Heart right ventricle (tissue), 16 donors: ENCODE measurements around the gene AP2B1. TPM values are rescaled to one million over a fixed set of nuclear protein-coding genes. Genes with fewer than 3 reads are reported as not detected.

Source experiments
- ATAC-seq, 8 donors: fragments of 200-7000 bp; cut with Tn5 transposase; one replicate each; pipeline ENCODE4 v1.9.1; 2020; ENCODE audit warnings: mild to moderate bottlenecking in 8 of 8, moderate library complexity in 8 of 8, moderate number of reproducible peaks in 1 of 8
- DNase-seq, 2 donors: peaks; one replicate each; pipeline ENCODE4 v3.0.0-alpha.2; 2020
- H3K27ac ChIP-seq, 10 donors: fragments of 200-600 bp; sonication (generic) in 2 of 10; one replicate each; pipeline versions ENCODE4 v1.5.0 to v1.8.0; 2020 to 2022; ENCODE audit warnings: mild to moderate bottlenecking in 3 of 10
- H3K27me3 ChIP-seq, 7 donors: fragments of 200-600 bp; one replicate each; pipeline ENCODE4 v1.8.0; 2021 to 2022; ENCODE audit warnings: mild to moderate bottlenecking in 2 of 7
- H3K36me3 ChIP-seq, 9 donors: fragments of 200-600 bp; sonication (generic) in 1 of 9; one replicate each; pipeline versions ENCODE4 v1.5.0 to v1.8.0; 2020 to 2022; ENCODE audit warnings: mild to moderate bottlenecking in 2 of 9
- H3K4me1 ChIP-seq, 9 donors: fragments of 200-600 bp; sonication (generic) in 1 of 9; one replicate each; pipeline versions ENCODE4 v1.5.0 to v1.8.0; 2020 to 2022; ENCODE audit warnings: mild to moderate bottlenecking in 4 of 9
- H3K4me3 ChIP-seq, 10 donors: fragments of 200-600 bp; sonication (generic) in 2 of 10; one replicate each; pipeline versions ENCODE4 v1.5.0 to v1.8.0; 2020 to 2022; ENCODE audit warnings: mild to moderate bottlenecking in 7 of 10, moderate library complexity in 2 of 10
- H3K9me3 ChIP-seq, 11 donors: fragments of 200-600 bp in 10 of 11; sonication (generic) in 2 of 11; one replicate each; pipeline versions ENCODE4 v1.5.0 to v1.8.0; 2013 to 2022; ENCODE audit warnings: mild to moderate bottlenecking in 2 of 11, control low read depth in 1 of 11, moderate library complexity in 1 of 11
- WGBS, 2 donors: extraction: QIAGEN DNeasy Blood & Tissue Kit; methylation state at CpG; one replicate each; pipeline ENCODE4 v1.1.7; 2013; ENCODE audit warnings: inconsistent platforms in 1 of 2; 5-methylcytosine and 5-hydroxymethylcytosine counted together
- intact Hi-C, 10 donors: fragments of 100-400 bp; cut with DNase I; formaldehyde crosslinking; loops; one replicate each; pipeline versions ENCODE4 v1.11.1 to v1.14.2; 2022
- polyA plus RNA-seq, 2 donors: library from polyadenylated mRNA; stranded (reverse); fragments of 200-250 nt; gene quantifications; one replicate each; pipeline ENCODE4 v1.2.3, GENCODE V29; 2013
- total RNA-seq, 10 donors: library from RNA; stranded (reverse); fragmentation: NEBNext Ultra II Directional in 3 of 10; extraction: Animal tissue kit (Norgen Biotek cat#: 25700) in 3 of 10; gene quantifications; one replicate each; pipeline versions ENCODE4 v1.2.1 to v1.2.4, GENCODE V29; 2021 to 2023
- TF ChIP-seq, protein P1 (sequence below), 9 donors: fragments of 200-600 bp; sonication (generic) in 2 of 9; IDR thresholded peaks; one replicate each; pipeline versions ENCODE4 v1.5.0 to v1.8.0; 2021 to 2022; ENCODE audit warnings: antibody characterized with exemption in 9 of 9, mild to moderate bottlenecking in 5 of 9, moderate library complexity in 1 of 9
- donor health status: Arrhythmogenic right ventricular cardiomyopathy.
- donor health status: ischemic (EF 13 %, LVEDD 7.1; RV severe dilation, severe dysfunction).
- donor health status: healthy with polysubstance abuse.
- donor health status: DM: no; HTN: yes; CAD: no.
- donor health status: DM: no; HTN: no; CAD: no.
- donor health status: ischemic (EF 25% LVEDD 6.9; RV normal size, moderate dysfunction).
- donor health status: ischemic (EF 25% LVEDD 5.7; RV mildly dilated, moderate dysfunction).
- donor health status: healthy.
- donor health status: DM: yes; HTN: yes; CAD: no.
- donor health status: Ischemic cardiomyopathy.
- donor health status: ischemic (EF 35%, LVEDD 5.7; RV mildly dilated, moderate dysfunction).
- donor health status: nonischemic (EF 11% LVEDD 7.7; RV severe dilation, severe dysfunction).
- donor health status: DM: yes; HTN: yes; CAD: no.
- donor health status: PGD.
- donor health status: ischemic (EF 29% LVEDD 5.4; RV normal size, mild dysfunction).
- donor health status: nonischemic (EF 23%, LVEDD 6.1; RV moderate dilation, normal function).

Gene AP2B1
- total and polyA plus RNA-seq, 12 donors: 20.0 to 173 (median 129) TPM

DNA sequence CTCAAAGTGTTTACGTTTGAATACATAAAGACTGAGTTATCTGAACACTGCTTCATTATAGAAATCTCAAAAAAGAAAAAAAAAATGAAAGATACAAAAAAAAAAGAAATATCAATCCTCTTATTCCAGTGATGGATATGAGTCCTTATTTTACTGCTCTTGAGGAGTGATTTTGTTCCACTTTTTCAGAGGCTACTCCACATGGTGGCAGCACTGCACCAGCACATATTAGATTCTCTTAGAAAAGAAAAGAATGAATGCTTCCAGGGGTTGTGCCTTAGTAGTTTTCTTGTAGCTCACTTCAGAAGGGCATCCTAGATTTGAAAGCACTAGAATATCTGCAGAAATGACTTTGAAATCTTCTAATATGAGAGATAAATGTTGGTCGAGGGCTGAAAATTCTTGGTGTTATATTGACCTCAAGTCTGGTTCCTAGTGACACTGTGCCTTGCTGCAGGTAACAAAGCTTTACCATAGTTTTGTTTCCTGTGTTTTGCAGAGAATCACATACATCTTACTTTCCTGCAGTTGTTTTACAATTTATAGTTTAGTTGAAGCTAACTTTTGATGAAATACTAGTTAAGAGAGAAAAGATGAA is 25.9 kb downstream of the AP2B1 start:
- ATAC-seq: peak in 1 of 8 donors; percentile 41
- intact Hi-C loops: loop anchor here (2.0 to 5.0 kb wide), 3 partner anchors 134 to 136 kb away; no protein-coding TSS in a partner anchor
- H3K9me3 ChIP-seq: no peaks in the 10 kb centered on the region
- no peak overlapping the region for H3K4me3 ChIP-seq
- peak; percentile 20 for DNase-seq
- 83 to 84% methylated on average over 2 of the region's 2 CpGs for WGBS, 2 donors
- peaks cover 0 to 88% (median 38%) of the 10 kb centered on the region in 9 donors for H3K36me3 ChIP-seq
- no peak overlapping the region for H3K27ac ChIP-seq
- H3K4me1 ChIP-seq: peaks cover 0 to 27% (median 16%) of the 10 kb centered on the region in 9 donors
- no peaks in the 10 kb centered on the region for H3K27me3 ChIP-seq
- TF ChIP-seq, protein P1, sequence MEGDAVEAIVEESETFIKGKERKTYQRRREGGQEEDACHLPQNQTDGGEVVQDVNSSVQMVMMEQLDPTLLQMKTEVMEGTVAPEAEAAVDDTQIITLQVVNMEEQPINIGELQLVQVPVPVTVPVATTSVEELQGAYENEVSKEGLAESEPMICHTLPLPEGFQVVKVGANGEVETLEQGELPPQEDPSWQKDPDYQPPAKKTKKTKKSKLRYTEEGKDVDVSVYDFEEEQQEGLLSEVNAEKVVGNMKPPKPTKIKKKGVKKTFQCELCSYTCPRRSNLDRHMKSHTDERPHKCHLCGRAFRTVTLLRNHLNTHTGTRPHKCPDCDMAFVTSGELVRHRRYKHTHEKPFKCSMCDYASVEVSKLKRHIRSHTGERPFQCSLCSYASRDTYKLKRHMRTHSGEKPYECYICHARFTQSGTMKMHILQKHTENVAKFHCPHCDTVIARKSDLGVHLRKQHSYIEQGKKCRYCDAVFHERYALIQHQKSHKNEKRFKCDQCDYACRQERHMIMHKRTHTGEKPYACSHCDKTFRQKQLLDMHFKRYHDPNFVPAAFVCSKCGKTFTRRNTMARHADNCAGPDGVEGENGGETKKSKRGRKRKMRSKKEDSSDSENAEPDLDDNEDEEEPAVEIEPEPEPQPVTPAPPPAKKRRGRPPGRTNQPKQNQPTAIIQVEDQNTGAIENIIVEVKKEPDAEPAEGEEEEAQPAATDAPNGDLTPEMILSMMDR (IDR thresholded peaks at IDR 0.05): peak; percentile 10 to 71 (median 55)

DNA sequence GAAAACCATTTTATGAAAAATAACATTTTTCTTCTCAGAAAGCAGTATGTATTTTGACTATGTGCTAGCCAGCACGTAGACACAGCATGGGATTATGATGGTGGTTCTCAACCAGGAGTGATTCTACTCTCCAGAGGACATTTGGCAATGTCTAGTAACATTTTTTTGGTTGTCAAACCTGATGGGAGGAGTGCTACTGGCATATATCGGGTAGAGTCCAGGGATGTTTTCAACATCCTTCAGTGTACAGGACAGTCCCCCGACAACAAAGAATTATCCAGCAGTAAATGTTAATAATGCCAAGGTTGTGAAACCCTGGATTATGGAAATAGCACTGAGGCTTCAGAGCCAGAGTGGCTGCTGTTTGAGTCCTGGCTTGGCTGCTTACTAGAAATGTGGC is 27.7 kb downstream of the AP2B1 start:
- ATAC-seq (peak in 2 of 8 donors; percentile 35 to 57), DNase-seq (no peak)
- Histone ChIP-seq H3K27me3 (no peaks in the 10 kb centered on the region), H3K27ac (peak overlapping the region in 3 of 10 donors; percentile 0 to 46 (median 10)), H3K4me1 (peaks cover 0 to 34% (median 18%) of the 10 kb centered on the region in 9 donors), H3K36me3 (peaks cover 0 to 87% (median 21%) of the 10 kb centered on the region in 9 donors), H3K4me3 (no peak overlapping the region), H3K9me3 (no peaks in the 10 kb centered on the region)
- TF ChIP-seq, protein P1 (IDR thresholded peaks at IDR 0.05): no peak
- intact Hi-C loops: loop anchor here in 6 of 10 donors (5.0 kb wide), 1 partner anchor 132 kb away; no protein-coding TSS in a partner anchor
- 56 to 60% methylated on average over 3 of the region's 3 CpGs for WGBS, 2 donors

DNA sequence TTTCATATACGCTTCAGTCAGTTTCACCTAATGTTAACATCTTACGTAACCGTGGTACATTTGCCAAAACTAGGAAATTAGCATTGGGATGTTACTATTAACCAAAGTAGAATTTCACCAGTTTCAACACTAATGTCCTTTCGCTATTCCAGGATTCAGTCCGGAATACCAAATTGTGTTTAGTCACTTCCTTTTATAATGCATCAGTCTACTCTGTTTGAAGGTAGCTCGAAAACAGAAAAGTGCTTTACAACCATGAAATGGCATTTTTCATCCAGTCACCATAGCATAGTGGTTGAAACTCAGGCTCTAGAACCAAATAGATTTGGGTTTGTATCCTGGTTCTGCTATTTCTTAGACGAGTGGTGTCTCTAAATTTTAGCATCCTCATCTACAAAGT is 29.4 kb downstream of the AP2B1 start:
- ATAC-seq: no peak
- H3K9me3 ChIP-seq: no peaks in the 10 kb centered on the region
- TF ChIP-seq, protein P1 (IDR thresholded peaks at IDR 0.05): no peak
- no peaks in the 10 kb centered on the region for H3K27me3 ChIP-seq
- intact Hi-C loops: no loop called here
- H3K4me1 ChIP-seq: peaks cover 0 to 36% (median 20%) of the 10 kb centered on the region in 9 donors
- H3K4me3 ChIP-seq: no peak overlapping the region
- H3K36me3 ChIP-seq: peaks cover 0 to 81% (median 8%) of the 10 kb centered on the region in 9 donors
- WGBS, 2 donors: 92 to 94% methylated on average over 7 of the region's 7 CpGs
- H3K27ac ChIP-seq: peak overlapping the region in 5 of 10 donors; percentile 17 to 62 (median 45)
- no peak for DNase-seq

DNA sequence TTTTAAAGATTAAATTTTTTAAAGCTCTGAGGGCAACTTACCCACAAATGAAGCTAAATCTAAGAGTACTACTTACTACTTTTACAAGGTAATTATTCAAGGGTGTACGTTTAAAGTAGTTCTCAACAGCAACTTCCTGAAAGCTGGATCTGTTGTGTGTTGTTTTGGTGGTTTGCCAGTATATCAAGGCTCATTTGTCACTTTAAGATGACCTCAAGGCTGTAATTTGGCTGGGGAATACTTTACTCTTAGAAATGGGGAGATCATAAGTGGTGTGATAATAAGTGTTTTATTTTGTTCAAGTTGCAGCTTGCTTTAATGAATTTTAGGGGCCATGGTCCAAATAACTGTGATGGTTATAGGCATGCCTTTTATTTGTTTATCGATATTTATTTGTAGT is 30.4 kb downstream of the AP2B1 start:
- Histone ChIP-seq H3K4me3 (no peak overlapping the region), H3K27me3 (no peaks in the 10 kb centered on the region), H3K36me3 (peaks cover 0 to 78% (median 6%) of the 10 kb centered on the region in 9 donors), H3K27ac (peak overlapping the region in 6 of 10 donors; percentile 6 to 62 (median 42)), H3K9me3 (no peaks in the 10 kb centered on the region), H3K4me1 (peaks cover 0 to 41% (median 24%) of the 10 kb centered on the region in 9 donors)
- peak in 3 of 8 donors; percentile 17 to 48 (median 46) for ATAC-seq
- no peak for DNase-seq
- WGBS, 2 donors: 51 to 55% methylated on average over 2 of the region's 2 CpGs
- intact Hi-C loops: no loop called here
- TF ChIP-seq, protein P1 (IDR thresholded peaks at IDR 0.05): no peak
